Sigmoid colon (tissue), 7 donors: ENCODE measurements around the gene FLNC. TPM values are rescaled to one million over a fixed set of nuclear protein-coding genes. Genes with fewer than 3 reads are reported as not detected.

ENCODE experiments used
- DNase-seq: peaks from one replicate; pipeline ENCODE4 v3.0.0-alpha.2; 2019
- H3K27ac ChIP-seq, 4 donors: fragments of 200-600 bp; sonication (generic); one replicate each; pipeline ENCODE4 v1.5.1; 2016 to 2019; ENCODE audit warnings: mild to moderate bottlenecking in 1 of 4
- H3K27me3 ChIP-seq, 3 donors: fragments of 200-600 bp; sonication (generic); one replicate each; pipeline ENCODE4 v1.5.1; 2019; ENCODE audit warnings: mild to moderate bottlenecking in 1 of 3
- H3K36me3 ChIP-seq, 4 donors: fragments of 200-600 bp; sonication (generic); one replicate each; pipeline ENCODE4 v1.5.1; 2016 to 2019
- H3K4me1 ChIP-seq, 4 donors: fragments of 200-600 bp; sonication (generic); one replicate each; pipeline ENCODE4 v1.5.1; 2017 to 2019
- H3K4me3 ChIP-seq, 4 donors: fragments of 200-600 bp; sonication (generic); one replicate each; pipeline ENCODE4 v1.5.1; 2017 to 2019; ENCODE audit warnings: mild to moderate bottlenecking in 2 of 4, moderate library complexity in 1 of 4
- H3K9me3 ChIP-seq, 4 donors: fragments of 200-600 bp in 3 of 4; sonication (generic) in 3 of 4; one replicate each; pipeline versions ENCODE4 v1.5.1 to v1.6.1; 2013 to 2019
- EP300 ChIP-seq, 4 donors: sonication (generic); formaldehyde crosslinking; IDR thresholded peaks; one replicate each; pipeline ENCODE4 v1.6.1; 2017; ENCODE audit warnings: antibody characterized with exemption in 4 of 4
- POLR2A ChIP-seq, 2 donors: fragments of 450-650 bp; IDR thresholded peaks; one replicate each; pipeline ENCODE4 v1.6.1; 2016; ENCODE audit warnings: antibody characterized with exemption in 2 of 2, mild to moderate bottlenecking in 2 of 2, moderate library complexity in 2 of 2
- POLR2AphosphoS5 ChIP-seq, 4 donors: sonication (generic); formaldehyde crosslinking; IDR thresholded peaks; one replicate each; pipeline ENCODE4 v1.6.1; 2017; ENCODE audit warnings: antibody characterized with exemption in 4 of 4
- WGBS, 2 donors: extraction: QIAGEN DNeasy Blood & Tissue Kit; methylation state at CpG; one replicate each; pipeline ENCODE4 v1.1.7; 2013; 5-methylcytosine and 5-hydroxymethylcytosine counted together
- intact Hi-C: fragments of 100-400 bp; cut with DNase I; formaldehyde crosslinking; loops from one replicate; pipeline ENCODE4 v1.15.1; 2023
- polyA plus RNA-seq, 3 donors: library from polyadenylated mRNA; stranded (reverse); fragments of 200-250 nt; gene quantifications; one replicate each; pipeline ENCODE4 v1.2.3, GENCODE V29; 2013
- total RNA-seq, 4 donors: library from RNA; depleted of rRNA; stranded (reverse); fragments of >200 nt; gene quantifications; one replicate each; pipeline ENCODE4 v1.1.0, GENCODE V29; 2016
- TF ChIP-seq, protein P1 (sequence below), 4 experiments: fragments of 450-650 bp in 3 of 4; fragments of 200-600 bp in 1 of 4; IDR thresholded peaks; one replicate each; pipeline ENCODE4 v1.5.1; 2016 to 2019; ENCODE audit warnings: antibody characterized with exemption in 4 of 4, mild to moderate bottlenecking in 3 of 4, moderate library complexity in 2 of 4
- donor health status: healthy with polysubstance abuse.
- donor health status: Bipolar disorder and iron deficiency.
- donor health status: healthy.

Gene FLNC
- total and polyA plus RNA-seq, 7 donors, result 0.69 to 489 (median 95.3) TPM

- no peak overlapping the region for H3K27ac ChIP-seq
- DNase-seq, result no peak
- peaks cover 0 to 49% (median 18%) of the 10 kb centered on the region in 4 donors for H3K36me3 ChIP-seq
- WGBS, 2 donors, result 78 to 87% methylated on average over 2 of the region's 2 CpGs
- no peaks in the 10 kb centered on the region for H3K9me3 ChIP-seq
- no peaks in the 10 kb centered on the region for H3K27me3 ChIP-seq
- intact Hi-C loops, result no loop called here
- no peaks in the 10 kb centered on the region for H3K4me1 ChIP-seq
- no peak overlapping the region for H3K4me3 ChIP-seq
- no peak for TF ChIP-seq EP300 (IDR thresholded peaks at IDR 0.05)
- no peak for TF ChIP-seq POLR2AphosphoS5 (IDR thresholded peaks at IDR 0.05)
- TF ChIP-seq, protein P1, sequence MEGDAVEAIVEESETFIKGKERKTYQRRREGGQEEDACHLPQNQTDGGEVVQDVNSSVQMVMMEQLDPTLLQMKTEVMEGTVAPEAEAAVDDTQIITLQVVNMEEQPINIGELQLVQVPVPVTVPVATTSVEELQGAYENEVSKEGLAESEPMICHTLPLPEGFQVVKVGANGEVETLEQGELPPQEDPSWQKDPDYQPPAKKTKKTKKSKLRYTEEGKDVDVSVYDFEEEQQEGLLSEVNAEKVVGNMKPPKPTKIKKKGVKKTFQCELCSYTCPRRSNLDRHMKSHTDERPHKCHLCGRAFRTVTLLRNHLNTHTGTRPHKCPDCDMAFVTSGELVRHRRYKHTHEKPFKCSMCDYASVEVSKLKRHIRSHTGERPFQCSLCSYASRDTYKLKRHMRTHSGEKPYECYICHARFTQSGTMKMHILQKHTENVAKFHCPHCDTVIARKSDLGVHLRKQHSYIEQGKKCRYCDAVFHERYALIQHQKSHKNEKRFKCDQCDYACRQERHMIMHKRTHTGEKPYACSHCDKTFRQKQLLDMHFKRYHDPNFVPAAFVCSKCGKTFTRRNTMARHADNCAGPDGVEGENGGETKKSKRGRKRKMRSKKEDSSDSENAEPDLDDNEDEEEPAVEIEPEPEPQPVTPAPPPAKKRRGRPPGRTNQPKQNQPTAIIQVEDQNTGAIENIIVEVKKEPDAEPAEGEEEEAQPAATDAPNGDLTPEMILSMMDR (IDR thresholded peaks at IDR 0.05), result no peak
- no peak for TF ChIP-seq POLR2A (IDR thresholded peaks at IDR 0.05)
Observed at GRCh38 chr7:128801667-128802418, 28.4 kb upstream of the FLNC start.

DNA sequence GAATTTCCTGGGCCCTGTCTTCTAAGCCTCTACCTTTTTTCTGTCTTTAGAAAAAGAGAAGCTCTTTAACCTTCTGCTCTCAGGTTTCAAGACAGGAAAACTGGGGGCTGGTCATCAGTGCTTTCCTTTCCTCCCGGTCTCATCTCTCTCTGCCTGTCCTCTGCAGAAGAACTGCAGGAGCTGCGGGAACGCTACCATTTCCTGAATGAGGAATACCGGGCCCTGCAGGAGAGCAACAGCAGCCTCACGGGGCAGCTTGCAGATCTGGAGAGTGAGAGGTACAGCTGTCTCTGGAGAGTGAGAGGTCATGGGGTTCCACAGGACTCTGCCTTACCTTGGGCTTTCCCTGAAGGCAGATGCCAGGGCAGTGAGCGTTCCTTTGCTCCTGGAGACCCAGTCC lies 25.7 kb upstream of the FLNC start:
- Histone ChIP-seq H3K4me1 (no peaks in the 10 kb centered on the region), H3K36me3 (peaks cover 0 to 74% (median 18%) of the 10 kb centered on the region in 4 donors), H3K27ac (no peak overlapping the region), H3K4me3 (no peak overlapping the region), H3K9me3 (no peaks in the 10 kb centered on the region), H3K27me3 (no peaks in the 10 kb centered on the region)
- WGBS, 2 donors, result 90 to 95% methylated on average over 6 of the region's 6 CpGs
- intact Hi-C loops, result no loop called here
- no peak for DNase-seq
- TF ChIP-seq EP300 (IDR thresholded peaks at IDR 0.05) (no peak), POLR2A (IDR thresholded peaks at IDR 0.05) (no peak), POLR2AphosphoS5 (IDR thresholded peaks at IDR 0.05) (no peak)
- TF ChIP-seq, protein P1 (IDR thresholded peaks at IDR 0.05), result no peak

- WGBS, 2 donors, result 96 to 97% methylated on average over 5 of the region's 5 CpGs
- DNase-seq, result no peak
- no peak overlapping the region for H3K4me3 ChIP-seq
- no peaks in the 10 kb centered on the region for H3K27me3 ChIP-seq
- TF ChIP-seq, protein P1 (IDR thresholded peaks at IDR 0.05), result no peak
- TF ChIP-seq EP300 (IDR thresholded peaks at IDR 0.05) (no peak), POLR2AphosphoS5 (IDR thresholded peaks at IDR 0.05) (no peak), POLR2A (IDR thresholded peaks at IDR 0.05) (no peak)
- H3K36me3 ChIP-seq, result peaks cover 0 to 81% (median 19%) of the 10 kb centered on the region in 4 donors
- no peaks in the 10 kb centered on the region for H3K9me3 ChIP-seq
- no peaks in the 10 kb centered on the region for H3K4me1 ChIP-seq
- H3K27ac ChIP-seq, result no peak overlapping the region
- intact Hi-C loops, result no loop called here
Observed at GRCh38 chr7:128805225-128805624, 25.0 kb upstream of the FLNC start.

DNA sequence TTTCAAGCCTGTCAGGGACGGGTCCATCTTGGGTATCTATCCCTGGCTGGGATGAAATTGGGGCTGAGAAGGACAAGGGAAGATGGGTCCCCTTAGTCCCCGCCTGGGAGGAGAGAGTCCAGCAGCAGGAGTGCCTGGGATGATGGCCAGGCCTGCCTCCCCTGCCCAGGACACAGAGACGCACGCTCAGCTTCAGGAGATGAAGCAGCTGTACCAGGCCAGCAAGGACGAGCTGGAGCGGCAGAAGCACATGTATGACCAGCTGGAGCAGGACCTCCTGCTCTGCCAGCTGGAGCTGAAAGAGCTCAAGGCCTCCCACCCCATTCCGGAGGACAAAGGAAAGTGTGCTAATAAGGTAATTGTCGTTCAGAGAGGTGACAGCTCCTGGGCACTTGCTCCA lies 23.0 kb upstream of the FLNC start:
- Histone ChIP-seq H3K4me3 (no peak overlapping the region), H3K36me3 (peaks cover 0 to 75% (median 21%) of the 10 kb centered on the region in 4 donors), H3K27ac (no peak overlapping the region), H3K9me3 (no peaks in the 10 kb centered on the region), H3K27me3 (no peaks in the 10 kb centered on the region), H3K4me1 (no peaks in the 10 kb centered on the region)
- intact Hi-C loops, result no loop called here
- DNase-seq, result no peak
- 83 to 86% methylated on average over 8 of the region's 8 CpGs for WGBS, 2 donors
- TF ChIP-seq, protein P1 (IDR thresholded peaks at IDR 0.05), result no peak
- TF ChIP-seq POLR2AphosphoS5 (IDR thresholded peaks at IDR 0.05), result no peak
- TF ChIP-seq EP300 (IDR thresholded peaks at IDR 0.05), result no peak
- TF ChIP-seq POLR2A (IDR thresholded peaks at IDR 0.05), result no peak
